Activated CD4-positive, CD25-positive, alpha-beta regulatory T cell treated with anti-CD3 and anti-CD28 coated beads, Interleukin-2, amount 50 U/mL, for 16 hours (primary cell): ENCODE results near the gene CNPPD1.

Source experiments
- DNase-seq: peaks from one replicate; pipeline ENCODE4 v3.0.0-alpha.2; 2020; ENCODE audit warnings: low read depth, low spot score

The CNPPD1 gene

DNA sequence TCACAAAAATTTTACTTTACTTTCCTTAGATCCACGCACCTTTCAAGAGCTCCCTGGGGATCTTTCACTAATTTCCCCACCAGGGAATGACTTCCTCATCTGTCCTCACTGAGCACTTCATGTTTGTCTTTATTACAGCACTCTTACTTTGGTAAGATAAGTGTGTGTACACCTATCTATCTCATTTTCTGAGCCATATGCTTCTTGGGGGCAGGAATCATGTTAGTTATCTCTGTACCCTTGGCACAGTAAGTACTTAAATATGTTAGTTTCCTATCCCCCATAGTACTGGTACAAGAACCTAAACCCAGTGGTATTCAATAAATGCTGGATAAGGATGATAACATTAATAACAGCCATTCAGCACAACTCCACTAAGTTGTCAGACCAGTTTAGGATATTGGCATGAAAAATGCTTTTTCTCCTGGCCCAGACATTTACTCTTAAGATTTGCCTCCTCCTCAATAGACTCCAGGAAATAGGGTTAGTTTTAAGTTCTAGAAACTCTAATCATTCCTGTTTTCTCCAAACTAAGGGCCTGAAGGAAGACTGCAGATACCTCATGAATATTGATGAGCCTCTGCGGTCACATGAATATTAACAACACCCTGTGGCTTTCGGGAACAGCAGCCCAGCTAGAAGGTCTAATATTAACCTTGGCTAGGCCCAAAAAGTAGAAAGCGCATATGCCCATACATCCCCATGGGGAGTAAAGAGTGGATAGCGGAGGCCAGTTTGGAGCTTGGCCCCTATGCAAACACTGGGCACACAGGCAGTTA is 54.3 kb downstream of the CNPPD1 start:
- no peak for DNase-seq
